Measurements from ENCODE around the gene RPL39. TPM values are rescaled to one million over a fixed set of nuclear protein-coding genes. Genes with fewer than 3 reads are reported as not detected.
"Not testable (repeated sequence)": the region's sequence is repeated elsewhere in the genome, so short reads cannot be mapped to it uniquely, and the experiment has no call there.

The RPL39 gene
- polyA plus RNA-seq, 1 donor = 4,156 TPM

GRCh38 chrX:119809185-119809666 lies 17.8 kb upstream of the RPL39 start:
- Histone ChIP-seq H3K4me3 (ENCODE audit: low read length) (no peak overlapping the region), H3K27ac (ENCODE audit: low read length) (no peak overlapping the region), H3K27me3 (ENCODE audit: control insufficient read depth, insufficient read depth, low read length) (no peaks in the 10 kb centered on the region), H3K9me3 (ENCODE audit: control insufficient read depth, low read depth, low read length) (no peaks in the 10 kb centered on the region), H3K36me3 (ENCODE audit: control insufficient read depth, insufficient read depth, low read length) (no peaks in the 10 kb centered on the region), H3K4me1 (ENCODE audit: control insufficient read depth, insufficient read depth, low read length) (no peaks in the 10 kb centered on the region)
- no peak for DNase-seq
- WGBS (ENCODE audit: insufficient coverage, low lambda C conversion rate) = no CpG with 5 or more reads among the region's 1 CpG

GRCh38 chrX:119808461-119808860 lies 17.0 kb upstream of the RPL39 start:
- not testable (repeated sequence) for H3K4me3 ChIP-seq (ENCODE audit: low read length); H3K9me3 ChIP-seq (ENCODE audit: control insufficient read depth, low read depth, low read length); H3K4me1 ChIP-seq (ENCODE audit: control insufficient read depth, insufficient read depth, low read length); DNase-seq; H3K36me3 ChIP-seq (ENCODE audit: control insufficient read depth, insufficient read depth, low read length); H3K27me3 ChIP-seq (ENCODE audit: control insufficient read depth, insufficient read depth, low read length); H3K27ac ChIP-seq (ENCODE audit: low read length)
- WGBS (ENCODE audit: insufficient coverage, low lambda C conversion rate) = no CpG with 5 or more reads among the region's 4 CpGs

GRCh38 chrX:119802546-119802945 lies 11.1 kb upstream of the RPL39 start:
- no peak for DNase-seq
- H3K27me3 ChIP-seq (ENCODE audit: control insufficient read depth, insufficient read depth, low read length) = no peaks in the 10 kb centered on the region
- no peak overlapping the region for H3K27ac ChIP-seq (ENCODE audit: low read length)
- H3K9me3 ChIP-seq (ENCODE audit: control insufficient read depth, low read depth, low read length) = no peaks in the 10 kb centered on the region
- H3K4me3 ChIP-seq (ENCODE audit: low read length) = no peak overlapping the region
- no peaks in the 10 kb centered on the region for H3K36me3 ChIP-seq (ENCODE audit: control insufficient read depth, insufficient read depth, low read length)
- H3K4me1 ChIP-seq (ENCODE audit: control insufficient read depth, insufficient read depth, low read length) = no peaks in the 10 kb centered on the region
- WGBS (ENCODE audit: insufficient coverage, low lambda C conversion rate) = no CpG with 5 or more reads among the region's 8 CpGs

GRCh38 chrX:119801253-119802221 lies 10.1 kb upstream of the RPL39 start:
- H3K27ac ChIP-seq (ENCODE audit: low read length) = no peak overlapping the region
- no peaks in the 10 kb centered on the region for H3K9me3 ChIP-seq (ENCODE audit: control insufficient read depth, low read depth, low read length)
- no peak overlapping the region for H3K4me3 ChIP-seq (ENCODE audit: low read length)
- H3K27me3 ChIP-seq (ENCODE audit: control insufficient read depth, insufficient read depth, low read length) = no peaks in the 10 kb centered on the region
- 100% methylated on average over 1 of the region's 2 CpGs for WGBS (ENCODE audit: insufficient coverage, low lambda C conversion rate)
- H3K36me3 ChIP-seq (ENCODE audit: control insufficient read depth, insufficient read depth, low read length) = no peaks in the 10 kb centered on the region
- no peak for DNase-seq
- no peaks in the 10 kb centered on the region for H3K4me1 ChIP-seq (ENCODE audit: control insufficient read depth, insufficient read depth, low read length)

- peak overlapping the region; percentile 95 for H3K4me3 ChIP-seq (ENCODE audit: low read length)
- H3K36me3 ChIP-seq (ENCODE audit: control insufficient read depth, insufficient read depth, low read length) = peaks cover 23% of the 10 kb centered on the region
- DNase-seq = peak; percentile 16 to 62
- H3K9me3 ChIP-seq (ENCODE audit: control insufficient read depth, low read depth, low read length) = no peaks in the 10 kb centered on the region
- H3K4me1 ChIP-seq (ENCODE audit: control insufficient read depth, insufficient read depth, low read length) = peaks cover 7% of the 10 kb centered on the region
- peak overlapping the region; percentile 97 for H3K27ac ChIP-seq (ENCODE audit: low read length)
- no peaks in the 10 kb centered on the region for H3K27me3 ChIP-seq (ENCODE audit: control insufficient read depth, insufficient read depth, low read length)
- WGBS (ENCODE audit: insufficient coverage, low lambda C conversion rate) = no CpG with 5 or more reads among the region's 31 CpGs
These were observed 423 bp downstream of the RPL39 start for GRCh38 chrX:119790977-119791436.

GRCh38 chrX:119784747-119785446 lies 6.5 kb downstream of the RPL39 start:
- Histone ChIP-seq H3K36me3 (ENCODE audit: control insufficient read depth, insufficient read depth, low read length) (peaks cover 38% of the 10 kb centered on the region), H3K4me1 (ENCODE audit: control insufficient read depth, insufficient read depth, low read length) (peaks cover 7% of the 10 kb centered on the region), H3K27me3 (ENCODE audit: control insufficient read depth, insufficient read depth, low read length) (no peaks in the 10 kb centered on the region), H3K27ac (ENCODE audit: low read length) (no peak overlapping the region), H3K9me3 (ENCODE audit: control insufficient read depth, low read depth, low read length) (no peaks in the 10 kb centered on the region), H3K4me3 (ENCODE audit: low read length) (no peak overlapping the region)
- DNase-seq = no peak
- no CpG with 5 or more reads among the region's 14 CpGs for WGBS (ENCODE audit: insufficient coverage, low lambda C conversion rate)

GRCh38 chrX:119783026-119783425 lies 8.4 kb downstream of the RPL39 start:
- Histone ChIP-seq H3K4me3 (ENCODE audit: low read length) (no peak overlapping the region), H3K36me3 (ENCODE audit: control insufficient read depth, insufficient read depth, low read length) (peaks cover 23% of the 10 kb centered on the region), H3K4me1 (ENCODE audit: control insufficient read depth, insufficient read depth, low read length) (no peaks in the 10 kb centered on the region), H3K9me3 (ENCODE audit: control insufficient read depth, low read depth, low read length) (no peaks in the 10 kb centered on the region), H3K27me3 (ENCODE audit: control insufficient read depth, insufficient read depth, low read length) (no peaks in the 10 kb centered on the region), H3K27ac (ENCODE audit: low read length) (no peak overlapping the region)
- WGBS (ENCODE audit: insufficient coverage, low lambda C conversion rate) = no CpG with 5 or more reads among the region's 5 CpGs
- DNase-seq = no peak

- no CpG with 5 or more reads among the region's 5 CpGs for WGBS (ENCODE audit: insufficient coverage, low lambda C conversion rate)
- H3K27me3 ChIP-seq (ENCODE audit: control insufficient read depth, insufficient read depth, low read length) = no peaks in the 10 kb centered on the region
- H3K9me3 ChIP-seq (ENCODE audit: control insufficient read depth, low read depth, low read length) = no peaks in the 10 kb centered on the region
- H3K4me3 ChIP-seq (ENCODE audit: low read length) = no peak overlapping the region
- no peaks in the 10 kb centered on the region for H3K4me1 ChIP-seq (ENCODE audit: control insufficient read depth, insufficient read depth, low read length)
- DNase-seq = no peak
- peaks cover 4% of the 10 kb centered on the region for H3K36me3 ChIP-seq (ENCODE audit: control insufficient read depth, insufficient read depth, low read length)
- no peak overlapping the region for H3K27ac ChIP-seq (ENCODE audit: low read length)
These were observed 12.6 kb downstream of the RPL39 start for GRCh38 chrX:119778829-119779228.

GRCh38 chrX:119775517-119776238 lies 15.8 kb downstream of the RPL39 start:
- Histone ChIP-seq H3K27me3 (ENCODE audit: control insufficient read depth, insufficient read depth, low read length) (no peaks in the 10 kb centered on the region), H3K36me3 (ENCODE audit: control insufficient read depth, insufficient read depth, low read length) (no peaks in the 10 kb centered on the region), H3K4me3 (ENCODE audit: low read length) (no peak overlapping the region), H3K9me3 (ENCODE audit: control insufficient read depth, low read depth, low read length) (no peaks in the 10 kb centered on the region), H3K27ac (ENCODE audit: low read length) (no peak overlapping the region), H3K4me1 (ENCODE audit: control insufficient read depth, insufficient read depth, low read length) (no peaks in the 10 kb centered on the region)
- no peak for DNase-seq
- 94% methylated on average over 3 of the region's 15 CpGs for WGBS (ENCODE audit: insufficient coverage, low lambda C conversion rate)

- not testable (repeated sequence) for H3K9me3 ChIP-seq (ENCODE audit: control insufficient read depth, low read depth, low read length); H3K4me1 ChIP-seq (ENCODE audit: control insufficient read depth, insufficient read depth, low read length); H3K27me3 ChIP-seq (ENCODE audit: control insufficient read depth, insufficient read depth, low read length); H3K36me3 ChIP-seq (ENCODE audit: control insufficient read depth, insufficient read depth, low read length); DNase-seq; H3K4me3 ChIP-seq (ENCODE audit: low read length); H3K27ac ChIP-seq (ENCODE audit: low read length)
- no CpG with 5 or more reads among the region's 3 CpGs for WGBS (ENCODE audit: insufficient coverage, low lambda C conversion rate)
These were observed 22.0 kb downstream of the RPL39 start for GRCh38 chrX:119769388-119769787.
